Measurements from ENCODE around the gene NME9.

DNA sequence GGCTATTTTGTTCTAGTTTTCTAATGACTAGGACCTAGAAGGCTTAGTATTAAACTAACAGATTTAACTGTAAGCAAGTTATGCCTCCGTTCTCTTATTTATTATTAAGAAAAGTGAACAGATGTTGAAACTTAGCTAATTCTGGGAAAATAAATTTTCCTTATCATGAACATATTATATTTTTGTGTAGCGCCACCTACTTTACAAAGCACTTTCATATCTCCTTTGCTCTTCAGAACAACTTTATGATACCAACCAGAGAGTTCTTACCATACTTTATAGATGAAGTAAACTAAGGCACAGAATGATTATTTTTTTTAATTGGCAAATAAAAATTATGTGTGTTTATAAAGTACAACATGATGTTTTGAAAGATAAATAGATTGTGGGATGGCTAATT, 59.4 kb downstream of the NME9 start:
- TF ChIP-seq, protein P1, sequence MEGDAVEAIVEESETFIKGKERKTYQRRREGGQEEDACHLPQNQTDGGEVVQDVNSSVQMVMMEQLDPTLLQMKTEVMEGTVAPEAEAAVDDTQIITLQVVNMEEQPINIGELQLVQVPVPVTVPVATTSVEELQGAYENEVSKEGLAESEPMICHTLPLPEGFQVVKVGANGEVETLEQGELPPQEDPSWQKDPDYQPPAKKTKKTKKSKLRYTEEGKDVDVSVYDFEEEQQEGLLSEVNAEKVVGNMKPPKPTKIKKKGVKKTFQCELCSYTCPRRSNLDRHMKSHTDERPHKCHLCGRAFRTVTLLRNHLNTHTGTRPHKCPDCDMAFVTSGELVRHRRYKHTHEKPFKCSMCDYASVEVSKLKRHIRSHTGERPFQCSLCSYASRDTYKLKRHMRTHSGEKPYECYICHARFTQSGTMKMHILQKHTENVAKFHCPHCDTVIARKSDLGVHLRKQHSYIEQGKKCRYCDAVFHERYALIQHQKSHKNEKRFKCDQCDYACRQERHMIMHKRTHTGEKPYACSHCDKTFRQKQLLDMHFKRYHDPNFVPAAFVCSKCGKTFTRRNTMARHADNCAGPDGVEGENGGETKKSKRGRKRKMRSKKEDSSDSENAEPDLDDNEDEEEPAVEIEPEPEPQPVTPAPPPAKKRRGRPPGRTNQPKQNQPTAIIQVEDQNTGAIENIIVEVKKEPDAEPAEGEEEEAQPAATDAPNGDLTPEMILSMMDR (IDR thresholded peaks at IDR 0.05) = no peak
- TF ChIP-seq POLR2AphosphoS5 (IDR thresholded peaks at IDR 0.05) (no peak), EP300 (IDR thresholded peaks at IDR 0.05) (no peak)

All from stomach (tissue), 4 donors.